Neutrophil (primary cell): ENCODE results near the gene LARP4.

Source experiments
- H3K27ac ChIP-seq: fragments of 200-600 bp; sonication (generic); 2 replicates; pipeline ENCODE4 v1.5.1; 2016; ENCODE audit warnings: mild to moderate bottlenecking, moderate library complexity
- H3K27me3 ChIP-seq: fragments of 200-600 bp; sonication (generic); 2 replicates; pipeline ENCODE4 v1.6.0; 2016; ENCODE audit warnings: mild to moderate bottlenecking
- H3K36me3 ChIP-seq: fragments of 200-600 bp; sonication (generic); 2 replicates; pipeline ENCODE4 v1.5.1; 2017
- H3K4me1 ChIP-seq, 2 experiments: fragments of 200-600 bp in 1 of 2; sonication (generic) in 1 of 2; 1 replicate in 1 of 2; 2 replicates in 1 of 2; pipeline versions ENCODE4 v1.5.1 to v1.6.1; 2013 to 2016; ENCODE audit warnings: low read depth in 1 of 2, low read length in 1 of 2, mild to moderate bottlenecking in 1 of 2, moderate library complexity in 1 of 2; ENCODE audit not compliant: control insufficient read depth in 1 of 2, insufficient read depth in 1 of 2
- H3K4me3 ChIP-seq, 2 experiments: fragments of 200-600 bp in 1 of 2; sonication (generic) in 1 of 2; 1 replicate in 1 of 2; 2 replicates in 1 of 2; pipeline ENCODE4 v1.5.1; 2013 to 2016; ENCODE audit warnings: low read depth in 1 of 2, low read length in 1 of 2, mild to moderate bottlenecking in 1 of 2, moderate library complexity in 1 of 2
- H3K9me3 ChIP-seq: fragments of 200-600 bp; sonication (generic); 2 replicates; pipeline ENCODE4 v1.5.1; 2016
- CTCF ChIP-seq: fragments of 200-600 bp; sonication (generic); IDR thresholded peaks from 2 replicates; pipeline ENCODE4 v1.5.1; 2016; ENCODE audit warnings: antibody characterized with exemption

The LARP4 gene

GRCh38 chr12:50514526-50515276 lies 114.0 kb downstream of the LARP4 start:
- H3K27ac ChIP-seq = peak overlapping the region; percentile 95
- peaks cover 72 to 74% of the 10 kb centered on the region in 2 experiments for H3K4me1 ChIP-seq
- H3K27me3 ChIP-seq = no peaks in the 10 kb centered on the region
- no peaks in the 10 kb centered on the region for H3K36me3 ChIP-seq
- H3K9me3 ChIP-seq = no peaks in the 10 kb centered on the region
- no peak for TF ChIP-seq CTCF
- peak overlapping the region; percentile 44 to 51 for H3K4me3 ChIP-seq

GRCh38 chr12:50515587-50515986 lies 114.9 kb downstream of the LARP4 start:
- Histone ChIP-seq H3K27ac (peak overlapping the region; percentile 95), H3K9me3 (no peaks in the 10 kb centered on the region), H3K4me3 (peak overlapping the region; percentile 44 to 51), H3K27me3 (no peaks in the 10 kb centered on the region), H3K36me3 (no peaks in the 10 kb centered on the region), H3K4me1 (peaks cover 79 to 80% of the 10 kb centered on the region in 2 experiments)
- no peak for TF ChIP-seq CTCF

- peak overlapping the region; percentile 95 for H3K27ac ChIP-seq
- peaks cover 86 to 90% of the 10 kb centered on the region in 2 experiments for H3K4me1 ChIP-seq
Measured at GRCh38 chr12:50517421-50518048, 116.8 kb downstream of the LARP4 start.

GRCh38 chr12:50518090-50518489 lies 117.4 kb downstream of the LARP4 start:
- Histone ChIP-seq H3K27me3 (no peaks in the 10 kb centered on the region), H3K9me3 (no peaks in the 10 kb centered on the region), H3K4me1 (peaks cover 81 to 85% of the 10 kb centered on the region in 2 experiments), H3K27ac (peak overlapping the region; percentile 95), H3K4me3 (peak overlapping the region; percentile 44 to 51), H3K36me3 (no peaks in the 10 kb centered on the region)
- no peak for TF ChIP-seq CTCF

More at GRCh38 chr12:50517421-50518048, 116.8 kb downstream of the LARP4 start:
- Histone ChIP-seq H3K36me3 (no peaks in the 10 kb centered on the region), H3K4me3 (peak overlapping the region; percentile 44 to 51), H3K27me3 (no peaks in the 10 kb centered on the region), H3K9me3 (no peaks in the 10 kb centered on the region)
- TF ChIP-seq CTCF = no peak

GRCh38 chr12:50519353-50519752 lies 118.7 kb downstream of the LARP4 start:
- Histone ChIP-seq H3K9me3 (no peaks in the 10 kb centered on the region), H3K27me3 (no peaks in the 10 kb centered on the region), H3K4me1 (peaks cover 80 to 84% of the 10 kb centered on the region in 2 experiments), H3K4me3 (peak overlapping the region in 1 of 2 experiments; percentile 51), H3K27ac (peak overlapping the region; percentile 95), H3K36me3 (no peaks in the 10 kb centered on the region)
- no peak for TF ChIP-seq CTCF
